HepG2 (cell line): ENCODE measurements around the gene FAM193A. TPM values are rescaled to one million over a fixed set of nuclear protein-coding genes. Genes with fewer than 3 reads are reported as not detected.

Experiments
- BCL6 ChIP-seq: IDR thresholded peaks from 2 replicates; pipeline ENCODE4 v1.6.1; 2016; ENCODE audit warnings: missing genetic modification reagents, missing compliant biosample characterization
- CERS6 ChIP-seq: sonication (generic); formaldehyde crosslinking; IDR thresholded peaks from 2 replicates; pipeline ENCODE4 v1.5.0; 2020; ENCODE audit warnings: missing genetic modification reagents
- FOXA1 ChIP-seq, 2 experiments: fragments of 450-650 bp in 1 of 2; sonication (generic) in 1 of 2; formaldehyde crosslinking in 1 of 2; IDR thresholded peaks; 2 replicates each; pipeline versions ENCODE4 v1.4.0 to v1.6.1; 2016 to 2020; ENCODE audit warnings: missing genetic modification reagents in 1 of 2
- KDM2A ChIP-seq: sonication (generic); formaldehyde crosslinking; IDR thresholded peaks from 2 replicates; pipeline ENCODE4 v1.4.0; 2020; ENCODE audit warnings: low read depth, missing genetic modification reagents, borderline replicate concordance
- NKX3-1 ChIP-seq: sonication (generic); formaldehyde crosslinking; IDR thresholded peaks from 2 replicates; pipeline ENCODE4 v1.5.0; 2020; ENCODE audit warnings: missing genetic modification reagents
- PITX1 ChIP-seq: sonication (generic); formaldehyde crosslinking; IDR thresholded peaks from 2 replicates; pipeline ENCODE4 v1.5.1; 2020; ENCODE audit warnings: mild to moderate bottlenecking, missing genetic modification reagents
- POGK ChIP-seq: sonication (generic); formaldehyde crosslinking; conservative IDR thresholded peaks from 2 replicates; pipeline ENCODE4 v1.8.0; 2022; ENCODE audit warnings: mild to moderate bottlenecking, moderate library complexity, missing genetic modification reagents
- POLR2G ChIP-seq: fragments of 200-400 bp; formaldehyde crosslinking; IDR thresholded peaks from 2 replicates; pipeline ENCODE4 v1.6.1; 2018; ENCODE audit warnings: mild to moderate bottlenecking, low read depth, low read length, moderate library complexity
- RARA ChIP-seq: IDR thresholded peaks from 2 replicates; pipeline ENCODE4 v1.6.1; 2016; ENCODE audit warnings: missing genetic modification reagents, missing compliant biosample characterization
- SSRP1 ChIP-seq: IDR thresholded peaks from 2 replicates; pipeline ENCODE4 v1.6.1; 2016; ENCODE audit warnings: control low read depth
- STAG1 ChIP-seq: sonication (generic); formaldehyde crosslinking; IDR thresholded peaks from 2 replicates; pipeline ENCODE4 v1.4.0; 2020; ENCODE audit warnings: missing genetic modification reagents
- THAP11 ChIP-seq: IDR thresholded peaks from 2 replicates; pipeline ENCODE4 v1.6.1; 2016; ENCODE audit warnings: missing biosample characterization, missing genetic modification reagents
- THRA ChIP-seq: sonication (generic); formaldehyde crosslinking; IDR thresholded peaks from 2 replicates; pipeline ENCODE4 v1.4.0; 2020; ENCODE audit warnings: missing genetic modification reagents, borderline replicate concordance
- ZBTB39 ChIP-seq: sonication (generic); formaldehyde crosslinking; IDR thresholded peaks from 2 replicates; pipeline ENCODE4 v1.5.0; 2020; ENCODE audit warnings: missing genetic modification reagents
- ZEB1 ChIP-seq: IDR thresholded peaks from 2 replicates; pipeline ENCODE4 v1.6.1; 2012; ENCODE audit warnings: mild to moderate bottlenecking, low read depth, inconsistent platforms; ENCODE audit not compliant: insufficient replicate concordance
- ZNF136 ChIP-seq: sonication (generic); formaldehyde crosslinking; IDR thresholded peaks from 2 replicates; pipeline ENCODE4 v1.8.1; 2022; ENCODE audit warnings: low read depth, mild to moderate bottlenecking, moderate library complexity, missing genetic modification reagents
- ZNF282 ChIP-seq: fragments of 450-650 bp; IDR thresholded peaks from 2 replicates; pipeline ENCODE4 v1.6.1; 2018; ENCODE audit not compliant: partially characterized antibody
- ZNF382 ChIP-seq: sonication (generic); formaldehyde crosslinking; IDR thresholded peaks from 2 replicates; pipeline ENCODE4 v1.5.0; 2020; ENCODE audit warnings: missing genetic modification reagents, mild to moderate bottlenecking, borderline replicate concordance
- ZNF589 ChIP-seq: sonication (generic); formaldehyde crosslinking; conservative IDR thresholded peaks from 2 replicates; pipeline ENCODE4 v1.8.0; 2022; ENCODE audit warnings: mild to moderate bottlenecking, moderate library complexity, missing genetic modification reagents
- ZNF629 ChIP-seq: sonication (generic); formaldehyde crosslinking; conservative IDR thresholded peaks from 2 replicates; pipeline ENCODE4 v1.5.0; 2020; ENCODE audit warnings: missing genetic modification reagents
- ZNF672 ChIP-seq: sonication (generic); formaldehyde crosslinking; IDR thresholded peaks from 2 replicates; pipeline ENCODE4 v1.8.1; 2022; ENCODE audit warnings: missing genetic modification reagents
- polyA plus RNA-seq, 8 experiments: library from polyadenylated mRNA; depleted of rRNA in 3 of 8; stranded (reverse) in 7 of 8; unstranded in 1 of 8; fragments of >200 nt; fragmentation: Illumina TruSeq in 4 of 8; extraction: Trizol in 4 of 8; gene quantifications; 2 replicates each; pipeline versions ENCODE4 v1.2.1 to v1.2.3, GENCODE V29; 2011 to 2016; ENCODE audit warnings: low read depth in 4 of 8, missing spikeins in 1 of 8, mixed read lengths in 1 of 8; ENCODE audit not compliant: insufficient read depth in 1 of 8
- total RNA-seq, 5 experiments: library from RNA; depleted of rRNA; stranded (reverse); fragments of >200 nt; fragmentation: Illumina TruSeq; extraction: Trizol; gene quantifications; 2 replicates each; pipeline ENCODE4 v1.2.3, GENCODE V29; 2016; ENCODE audit warnings: low read depth in 1 of 5
- TF ChIP-seq, protein P1 (sequence below): sonication (generic); formaldehyde crosslinking; IDR thresholded peaks from 2 replicates; pipeline ENCODE4 v1.8.0; 2022; ENCODE audit warnings: missing genetic modification reagents, mild to moderate bottlenecking, inconsistent platforms, borderline replicate concordance

The FAM193A gene
- total and polyA plus RNA-seq, 2 of the 13 experiments (the other 11 are each of a cell fraction or from before 2014, with no cell fraction given), result 5.7 to 8.7 TPM

- TF ChIP-seq ZNF382, result no peak
- TF ChIP-seq CERS6 (CRISPR knock-in tag), result no peak
- TF ChIP-seq ZNF282, result no peak
- TF ChIP-seq FOXA1 (IDR thresholded peaks at IDR 0.05), result no peak
- peak; percentile 92 for TF ChIP-seq FOXA1 (CRISPR knock-in tag; IDR thresholded peaks at IDR 0.05)
- peak; percentile 83 for TF ChIP-seq ZNF629 (CRISPR knock-in tag)
- no peak for TF ChIP-seq SSRP1 (CRISPR knock-in tag)
- peak; percentile 54; the same call in 1 of the 2 replicates for TF ChIP-seq POLR2G
- peak; percentile 71 for TF ChIP-seq BCL6
- no peak for TF ChIP-seq POGK (CRISPR knock-in tag)
- no peak for TF ChIP-seq ZBTB39 (CRISPR knock-in tag)
- no peak for TF ChIP-seq ZNF136 (CRISPR knock-in tag)
- TF ChIP-seq STAG1, result peak; percentile 40
- TF ChIP-seq ZNF589, result no peak
- TF ChIP-seq ZEB1, result peak; percentile 57
- peak; percentile 75; the same call in 1 of the 2 replicates for TF ChIP-seq THRA (CRISPR knock-in tag)
- no peak for TF ChIP-seq NKX3-1 (CRISPR knock-in tag)
- TF ChIP-seq RARA (CRISPR knock-in tag), result 0 out of 2 replicates have a peak, but pooled peaks have one; percentile 27
- TF ChIP-seq ZNF672 (CRISPR knock-in tag), result no peak
- TF ChIP-seq, protein P1, sequence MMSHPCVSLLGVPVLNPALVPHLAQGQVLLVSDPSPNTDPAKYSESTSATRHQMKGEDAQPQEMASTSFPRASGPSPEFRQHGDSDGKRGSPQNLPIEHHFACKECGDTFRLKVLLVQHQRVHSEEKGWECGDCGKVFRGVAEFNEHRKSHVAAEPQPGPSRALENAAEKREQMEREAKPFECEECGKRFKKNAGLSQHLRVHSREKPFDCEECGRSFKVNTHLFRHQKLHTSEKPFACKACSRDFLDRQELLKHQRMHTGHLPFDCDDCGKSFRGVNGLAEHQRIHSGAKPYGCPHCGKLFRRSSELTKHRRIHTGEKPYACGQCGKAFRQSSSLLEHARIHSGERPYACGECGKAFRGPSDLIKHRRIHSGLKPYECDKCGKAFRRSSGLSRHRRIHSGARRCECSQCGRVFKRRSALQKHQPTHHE (CRISPR knock-in tag), result no peak
- peak; percentile 65; the same call in 1 of the 2 replicates for TF ChIP-seq KDM2A
- TF ChIP-seq THAP11, result peak; percentile 35; the same call in 1 of the 2 replicates
- TF ChIP-seq PITX1 (CRISPR knock-in tag), result no peak
Observed at GRCh38 chr4:2761035-2761923, 224.8 kb downstream of the FAM193A start (continued).
